Stimulated activated CD4-positive, alpha-beta T cell treated with anti-CD3 and anti-CD28 coated beads, Interleukin-1b, Interleukin-23, amount 100 ng/mL, for 24 hours (primary cell): Measurements from ENCODE around the gene C13orf46.

ENCODE experiments used
- DNase-seq, 4 experiments: peaks; one replicate each; pipeline ENCODE4 v3.0.0-alpha.2; 2020; ENCODE audit warnings: low read depth in 4 of 4, low spot score in 1 of 4

C13orf46 gene

DNA sequence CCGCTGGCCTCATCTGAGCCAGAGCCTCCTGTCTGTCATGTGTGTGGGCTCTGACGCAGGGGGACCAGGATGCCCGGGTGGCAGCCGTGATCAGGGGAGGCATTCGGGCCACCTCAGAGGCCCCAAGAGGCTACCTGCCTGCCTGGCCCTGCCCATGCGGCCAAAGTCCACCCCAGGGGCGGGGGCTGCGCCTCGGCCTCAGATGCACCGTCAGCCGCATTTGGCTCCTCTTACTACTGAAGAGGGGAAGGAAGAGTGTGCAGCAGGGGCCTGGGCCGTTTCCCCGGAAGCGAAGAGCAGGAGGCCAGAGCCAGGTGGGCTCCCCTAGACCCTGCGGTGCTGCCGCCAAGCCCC, 34.0 kb downstream of the C13orf46 start:
- no peak for DNase-seq

DNA sequence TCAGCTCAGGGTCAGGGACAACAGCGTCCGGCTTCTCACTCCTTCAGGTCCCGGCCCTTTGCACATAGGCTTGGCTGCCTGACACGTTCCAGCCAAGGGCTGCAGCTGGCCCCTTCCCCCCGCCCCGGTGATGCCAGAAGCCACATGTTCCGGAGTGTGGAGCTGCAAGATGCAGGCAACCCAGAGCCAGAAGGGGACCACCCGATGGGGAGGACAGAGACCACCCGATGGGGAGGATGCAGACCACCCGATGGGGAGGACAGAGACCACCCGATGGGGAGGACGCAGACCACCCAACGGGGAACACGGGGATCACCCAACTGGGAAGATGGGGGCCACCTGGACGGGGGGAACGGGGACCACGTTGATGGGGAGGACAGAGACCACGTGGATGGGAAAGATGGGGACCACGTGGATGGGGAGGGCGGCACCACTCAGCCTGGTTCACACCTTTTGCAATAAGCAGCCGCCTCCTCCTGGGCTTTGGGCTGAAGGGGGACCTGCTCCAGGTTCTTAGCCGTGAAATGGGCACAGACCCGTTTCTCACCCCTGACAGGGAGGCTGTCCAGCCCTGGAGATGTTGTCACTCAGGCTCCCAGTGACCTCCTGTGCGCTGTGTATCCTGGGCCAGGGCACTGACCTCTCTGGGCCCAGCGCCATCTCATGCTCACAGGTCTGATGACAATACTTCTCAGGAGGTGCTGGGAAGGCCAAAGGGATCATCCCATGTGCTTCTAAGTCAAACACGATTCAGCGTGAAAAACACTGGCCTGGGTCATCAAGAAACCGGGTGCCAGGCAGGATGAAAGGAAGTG, 34.5 kb downstream of the C13orf46 start:
- DNase-seq = no peak

DNA sequence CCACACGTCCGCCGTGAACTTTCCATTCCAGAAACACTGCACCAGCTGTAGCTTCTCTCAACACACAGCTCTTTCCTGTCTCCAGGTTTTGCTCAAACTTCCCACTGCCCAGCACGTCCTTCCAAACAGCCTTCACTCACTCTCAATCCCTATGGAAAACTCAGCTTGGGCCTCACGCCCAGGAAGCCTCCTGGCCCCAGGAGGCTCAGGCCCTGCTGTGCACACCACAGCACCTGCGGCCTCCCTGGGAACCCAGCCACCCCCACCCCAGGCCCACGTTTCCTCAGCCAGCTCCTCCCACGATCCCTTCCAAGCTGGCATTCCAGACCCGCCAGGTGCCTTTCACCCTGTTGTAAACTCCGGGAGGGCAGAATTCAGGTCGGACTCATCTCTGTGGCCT, 35.2 kb downstream of the C13orf46 start:
- no peak for DNase-seq

DNA sequence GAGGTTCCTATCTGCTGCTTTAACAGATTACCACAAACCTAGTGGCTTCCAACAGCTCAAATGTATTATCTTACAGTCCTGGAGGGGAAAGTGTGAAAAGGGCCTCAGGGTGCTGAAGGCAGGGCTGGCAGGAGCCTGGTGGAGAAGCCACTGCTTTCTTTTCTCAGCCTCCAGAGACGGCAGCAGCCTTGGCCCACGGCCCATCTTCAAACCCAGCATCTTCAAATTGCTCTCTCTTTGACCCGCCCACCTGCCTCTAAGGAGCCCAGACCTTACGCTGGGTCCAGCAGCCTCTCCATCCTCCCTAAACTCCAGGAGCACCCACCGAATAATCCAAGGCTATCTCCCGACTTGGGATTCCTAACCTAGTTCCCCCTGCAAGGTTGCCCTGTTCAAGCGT, 35.6 kb downstream of the C13orf46 start:
- DNase-seq = no peak

DNA sequence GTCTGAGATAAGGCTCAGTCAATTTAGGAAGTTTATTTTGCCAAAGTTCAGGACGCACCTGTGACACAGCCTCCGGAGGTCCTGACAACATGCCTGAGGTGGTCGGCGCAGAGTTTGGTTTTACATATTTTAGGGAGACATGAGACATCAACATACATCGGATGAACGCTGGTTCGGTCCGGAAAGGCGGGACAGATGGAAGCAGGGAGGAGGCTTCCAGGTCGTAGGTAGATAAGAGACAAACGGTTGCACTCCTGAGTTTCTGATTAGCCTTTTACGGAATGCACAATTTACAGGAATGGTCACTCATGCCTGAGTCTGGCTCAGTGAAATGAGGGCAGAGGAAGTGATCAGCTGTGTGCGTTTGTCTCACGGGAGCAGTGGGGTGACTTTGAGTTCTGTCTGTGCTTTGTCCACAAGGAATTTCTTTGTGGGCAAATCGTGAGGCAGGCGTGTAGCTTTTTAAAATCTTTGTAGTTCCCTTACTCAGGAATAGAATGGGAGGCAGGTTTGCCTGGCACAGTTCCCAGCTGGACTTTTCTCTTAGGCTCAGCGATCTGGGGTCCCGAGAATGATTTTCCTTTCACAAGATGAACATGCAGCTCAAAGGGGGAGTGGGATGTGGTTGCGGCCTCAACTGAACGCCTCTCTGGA, 36.2 kb downstream of the C13orf46 start:
- no peak for DNase-seq

DNA sequence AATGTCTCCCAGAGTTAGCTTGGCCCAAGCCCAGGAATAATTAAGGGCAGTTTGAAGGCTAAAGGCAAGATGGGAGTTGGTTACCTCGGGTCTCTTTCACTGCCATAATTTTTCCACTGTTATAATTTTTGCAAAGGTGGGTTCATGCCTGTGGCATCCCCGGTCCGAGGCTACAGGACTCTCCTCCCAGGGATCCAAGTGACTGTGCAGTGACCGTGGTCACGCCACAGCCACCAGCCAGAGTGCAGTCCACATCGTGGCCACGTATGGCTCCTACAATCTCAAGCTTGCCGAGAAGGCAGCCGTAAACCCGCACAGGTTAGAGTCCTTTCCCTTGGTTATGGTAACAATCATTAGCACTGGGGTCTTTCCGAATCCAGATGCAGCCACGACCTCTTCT, 36.8 kb downstream of the C13orf46 start:
- no peak for DNase-seq

DNA sequence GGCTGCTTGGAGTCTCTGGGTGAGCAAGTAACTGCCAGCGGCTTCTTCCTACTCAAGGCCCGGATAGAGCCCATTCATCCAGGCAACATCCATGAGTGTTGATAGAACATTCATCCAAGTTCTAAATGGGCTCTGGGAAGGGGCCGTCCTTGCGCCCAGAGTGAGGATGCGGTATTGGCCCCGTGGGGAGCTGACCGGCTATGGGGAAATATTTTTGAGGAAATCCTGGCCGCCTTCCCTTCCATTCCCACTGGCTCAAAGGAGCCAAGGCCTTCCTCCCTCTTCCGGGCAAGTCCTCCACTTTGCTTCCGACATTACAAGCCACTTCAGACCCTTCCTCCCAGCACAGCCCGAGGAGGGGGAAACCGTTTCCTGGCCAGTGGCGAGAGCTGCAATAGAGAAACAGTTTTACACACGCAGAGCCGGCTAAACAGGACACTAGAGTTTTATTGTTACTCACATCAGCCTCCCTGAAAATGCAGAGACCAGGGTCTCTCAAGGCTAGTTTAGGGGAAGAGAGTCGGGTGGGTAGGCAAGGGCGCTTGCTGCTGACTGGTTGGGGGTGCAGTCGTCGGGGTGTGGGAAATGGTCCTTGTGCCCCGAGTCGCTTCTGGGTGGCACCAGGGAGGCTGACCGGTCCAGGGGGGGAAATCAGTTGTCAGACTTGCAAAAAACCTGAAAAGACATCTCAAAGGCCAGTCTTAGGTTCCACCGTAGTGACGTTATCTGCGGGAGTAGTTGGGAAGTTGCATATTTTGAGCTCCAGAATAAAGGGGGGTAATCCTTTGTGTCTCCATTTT, 37.5 kb downstream of the C13orf46 start:
- no peak for DNase-seq

DNA sequence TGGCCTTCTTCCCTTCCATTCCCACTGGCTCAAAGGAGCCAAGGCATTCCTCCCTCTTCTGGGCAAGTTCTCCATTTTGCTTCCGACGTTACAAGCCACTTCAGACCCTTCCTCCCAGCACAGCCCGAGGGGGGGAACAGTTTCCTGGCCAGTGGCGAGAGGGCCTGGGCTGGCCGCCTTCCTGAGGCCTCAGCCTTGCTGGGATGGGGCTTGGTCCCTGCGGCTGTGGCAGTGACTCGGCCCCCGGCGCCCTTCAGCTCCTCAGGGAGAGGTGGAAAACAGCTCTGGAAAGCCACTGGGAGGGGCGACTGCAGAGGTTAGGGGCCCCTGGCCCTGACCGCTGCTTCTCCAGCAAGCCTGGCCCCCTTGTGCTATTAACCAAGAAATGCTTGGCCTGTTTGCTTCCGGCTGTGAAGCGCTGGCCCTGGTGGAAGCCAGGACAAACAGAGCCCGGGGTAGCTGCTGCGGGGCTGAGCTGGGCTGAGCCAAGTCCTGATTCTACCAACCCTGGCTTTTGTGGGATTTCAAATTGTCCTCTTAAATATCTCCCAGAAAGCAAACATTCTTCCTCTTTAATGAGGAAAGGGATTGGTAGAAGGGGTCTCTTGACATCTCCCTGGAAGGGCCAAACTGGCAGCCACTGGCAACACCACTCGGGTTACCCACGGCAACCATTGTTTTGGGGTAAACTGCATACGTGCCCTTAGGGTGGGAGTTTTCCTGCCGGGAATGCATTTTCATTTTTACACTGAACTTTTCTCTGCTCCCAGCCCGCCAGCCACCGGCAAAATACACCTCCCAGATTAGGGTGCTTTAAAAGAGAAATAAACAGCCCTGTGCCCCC, 38.7 kb downstream of the C13orf46 start:
- no peak for DNase-seq

DNA sequence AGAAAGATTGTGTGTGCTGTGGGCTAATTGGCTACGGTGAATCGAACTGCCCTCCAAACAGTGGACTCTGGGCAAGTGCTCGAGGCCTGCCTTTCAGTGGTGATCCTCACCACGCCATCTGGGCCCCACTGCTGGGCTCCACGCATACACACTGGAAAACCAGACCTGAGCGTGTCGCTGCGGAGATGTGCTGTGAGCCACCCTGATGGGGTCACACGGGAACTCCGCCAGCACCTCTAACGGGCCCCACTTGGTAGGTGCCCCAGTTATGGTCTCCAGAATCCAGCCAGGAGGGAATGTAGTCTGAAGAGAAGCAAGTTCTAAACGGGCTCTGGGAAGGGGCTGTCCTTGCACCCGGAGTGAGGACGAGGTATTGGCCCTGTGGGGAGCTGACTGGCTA, 39.3 kb downstream of the C13orf46 start:
- DNase-seq = no peak

DNA sequence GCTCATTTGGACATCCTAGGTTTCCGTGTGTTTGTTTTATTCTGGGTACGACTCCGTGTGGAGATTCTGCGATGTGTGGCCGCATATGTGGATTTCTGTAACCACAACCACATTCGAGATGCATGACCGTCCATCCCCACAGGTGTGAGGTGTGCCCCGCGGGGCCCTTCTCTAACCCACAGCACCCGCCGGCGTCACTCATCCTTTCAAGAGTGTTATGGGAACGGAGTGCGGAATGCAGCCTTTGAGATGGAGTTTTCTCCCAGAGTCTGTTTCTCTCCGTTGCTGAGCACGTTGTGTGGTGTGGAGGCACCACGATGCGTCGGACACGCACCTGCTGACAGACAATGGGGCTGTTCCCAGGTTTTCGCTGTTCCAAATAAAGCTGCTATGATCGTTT, 40.0 kb downstream of the C13orf46 start:
- DNase-seq = no peak

DNA sequence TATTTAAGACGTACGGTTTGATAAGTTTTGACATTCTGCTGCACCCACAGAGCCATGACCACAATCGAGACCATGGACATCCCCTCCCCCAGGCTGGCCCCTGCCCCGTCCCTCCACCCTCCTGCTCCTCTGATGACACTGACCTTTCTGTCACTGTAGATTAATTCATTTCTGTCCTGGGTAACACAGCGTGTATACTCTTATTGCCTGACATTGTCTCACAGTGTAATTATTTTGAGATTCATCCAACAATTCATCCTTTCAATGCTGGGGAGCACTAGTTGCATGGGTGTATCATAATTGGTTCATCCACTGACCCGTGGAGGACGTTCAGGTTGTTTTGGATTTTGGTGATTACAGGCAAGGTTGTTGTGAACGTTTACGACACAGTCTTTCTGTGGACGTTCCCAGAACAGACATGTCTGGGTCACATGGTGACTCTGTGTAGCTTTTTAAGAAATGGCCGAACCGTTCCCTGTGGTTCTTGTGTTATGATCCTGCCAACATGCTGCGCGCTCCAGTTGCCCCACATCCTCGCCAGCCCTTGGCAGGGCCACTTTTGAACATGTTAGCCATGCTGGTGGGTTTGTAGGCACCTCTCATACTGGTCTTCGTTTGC, 41.9 kb downstream of the C13orf46 start:
- DNase-seq = no peak

DNA sequence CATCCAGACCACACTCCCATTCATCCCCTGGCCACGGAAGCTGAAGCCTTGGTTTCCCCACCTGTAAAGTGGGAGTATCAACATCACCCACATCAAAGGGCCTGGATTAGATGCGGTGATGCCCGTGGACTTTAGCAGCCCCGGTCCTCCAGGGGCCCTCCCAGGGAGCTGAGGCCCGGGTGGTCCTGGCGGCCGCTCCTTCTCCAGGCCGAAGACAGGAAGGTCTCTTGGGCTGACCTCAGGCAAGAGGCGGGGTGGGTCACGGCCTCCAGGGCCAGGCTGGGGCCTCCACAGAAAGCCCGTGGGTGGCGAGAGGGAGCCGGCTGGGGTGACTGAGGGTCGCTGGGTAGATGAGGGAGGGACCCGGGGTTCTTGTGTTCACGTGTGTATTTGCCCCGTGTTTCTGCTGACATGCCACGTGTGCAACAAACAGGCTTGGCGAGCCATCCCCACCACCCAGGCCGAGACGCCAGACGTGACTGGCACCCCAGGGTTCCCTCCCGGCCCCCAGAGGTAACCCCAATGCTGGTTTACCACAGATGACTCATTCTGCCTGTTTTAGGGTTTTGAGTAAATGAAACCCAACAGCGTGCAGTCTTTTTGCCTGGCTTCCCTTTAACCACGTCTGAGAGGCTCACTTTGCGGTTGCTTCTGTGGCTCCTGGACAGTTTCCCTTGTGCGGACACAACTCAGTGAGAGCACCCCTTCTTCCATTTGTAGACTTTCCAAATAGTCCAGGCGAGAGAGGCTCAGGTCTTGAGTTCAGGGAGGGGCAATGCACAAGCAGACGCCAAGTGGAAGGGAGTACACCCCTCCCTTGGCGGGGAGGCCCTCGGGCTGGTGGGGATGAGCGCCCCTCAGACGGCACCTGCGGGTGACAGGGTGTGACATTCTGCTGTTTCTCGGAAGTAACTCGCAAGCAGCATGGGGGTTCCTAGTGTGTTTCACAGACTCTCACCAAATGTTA, 42.9 kb downstream of the C13orf46 start:
- DNase-seq = peak in 1 of 4 experiments; percentile 16

DNA sequence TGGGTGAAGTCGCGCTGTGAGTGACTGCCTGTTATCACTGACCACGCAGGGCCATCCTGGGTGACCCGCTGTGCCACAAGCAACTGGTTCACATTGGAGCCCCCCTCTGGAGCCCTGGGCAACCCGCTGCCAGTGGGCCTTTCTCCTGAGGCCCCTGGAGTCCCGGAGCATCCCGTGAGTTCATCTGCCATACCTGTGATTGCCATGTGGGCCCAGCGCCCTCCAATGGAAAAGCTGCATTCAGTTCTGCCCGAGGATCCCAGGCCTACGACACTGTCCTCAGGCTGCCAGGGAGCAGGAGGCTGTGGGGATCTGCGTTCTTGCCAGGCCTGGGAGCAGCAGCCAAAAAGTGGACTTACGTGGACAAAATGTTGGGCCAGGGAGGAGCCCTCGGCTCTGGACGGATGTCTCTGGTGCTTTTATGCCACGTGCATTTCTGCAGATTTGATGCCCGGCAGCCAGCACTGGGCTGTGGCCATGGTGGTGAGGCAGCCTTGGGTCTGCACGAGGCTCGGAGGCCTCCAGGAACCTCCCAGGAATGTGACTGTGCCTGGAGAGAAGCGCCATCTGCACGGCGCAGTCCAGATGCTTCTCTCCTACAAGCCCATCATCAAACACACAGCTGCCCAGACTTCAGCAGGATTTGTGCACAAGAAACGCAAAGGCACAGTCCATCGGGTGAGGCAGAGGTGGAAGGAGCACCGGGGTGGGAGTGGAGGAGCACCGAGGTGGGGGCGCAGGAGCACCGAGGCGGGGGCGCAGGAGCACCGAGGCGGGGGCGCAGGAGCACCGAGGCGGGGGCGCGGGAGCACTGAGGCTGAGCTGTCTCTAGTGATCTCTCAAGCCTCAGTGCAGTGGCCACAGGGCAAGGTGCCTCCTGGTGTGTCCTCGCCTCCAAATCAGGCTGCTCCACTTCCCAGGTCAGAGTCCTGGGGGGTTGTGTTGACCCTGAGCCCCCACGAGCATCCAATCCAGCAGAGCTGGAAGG, 44.0 kb downstream of the C13orf46 start:
- DNase-seq = no peak

DNA sequence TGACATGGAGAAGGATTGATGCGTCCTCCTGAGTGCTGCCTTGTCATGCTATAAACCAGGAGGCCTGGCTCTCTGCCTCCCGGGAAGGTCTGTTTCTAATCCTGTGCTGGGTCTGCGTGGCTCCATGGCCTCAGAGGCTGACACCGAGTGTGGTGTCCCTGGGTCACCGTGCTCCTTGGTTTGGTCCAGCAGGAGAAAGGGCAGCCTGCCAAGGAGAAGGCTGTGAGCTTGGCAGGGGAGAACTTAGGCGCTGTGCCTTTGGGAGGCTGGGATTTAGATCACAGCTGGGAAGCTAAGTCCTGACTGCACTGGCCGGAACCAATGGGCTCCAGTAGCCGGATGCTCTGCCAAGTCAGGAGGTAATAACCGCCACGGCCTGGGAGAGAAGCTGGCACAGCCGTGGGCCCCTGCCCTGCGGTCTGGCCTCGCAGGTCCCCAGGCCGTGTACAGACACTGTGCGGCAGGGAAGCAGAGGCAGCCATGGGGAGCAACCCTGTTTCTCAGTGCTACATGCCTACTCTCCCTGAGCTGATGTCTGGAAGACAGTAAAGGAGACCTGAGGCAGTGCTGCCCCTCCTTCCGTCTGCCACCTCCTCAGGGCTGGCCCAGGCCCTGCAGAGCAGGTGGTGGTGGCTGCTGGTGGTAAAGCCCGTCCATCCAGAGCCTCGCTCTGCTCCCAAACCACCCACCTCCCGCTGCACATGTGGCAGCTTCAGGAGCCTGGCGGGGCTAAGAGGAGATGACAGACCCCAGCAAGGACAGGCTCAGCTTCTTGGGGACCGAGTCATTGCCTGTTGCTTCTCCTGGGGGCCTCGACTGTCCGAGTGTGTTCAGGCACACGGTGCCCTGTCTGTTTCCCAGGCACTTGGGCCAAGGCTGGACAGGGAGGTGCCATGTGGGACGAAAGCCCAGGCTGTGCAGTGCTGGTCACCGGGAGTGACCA, 44.9 kb downstream of the C13orf46 start:
- DNase-seq = no peak

DNA sequence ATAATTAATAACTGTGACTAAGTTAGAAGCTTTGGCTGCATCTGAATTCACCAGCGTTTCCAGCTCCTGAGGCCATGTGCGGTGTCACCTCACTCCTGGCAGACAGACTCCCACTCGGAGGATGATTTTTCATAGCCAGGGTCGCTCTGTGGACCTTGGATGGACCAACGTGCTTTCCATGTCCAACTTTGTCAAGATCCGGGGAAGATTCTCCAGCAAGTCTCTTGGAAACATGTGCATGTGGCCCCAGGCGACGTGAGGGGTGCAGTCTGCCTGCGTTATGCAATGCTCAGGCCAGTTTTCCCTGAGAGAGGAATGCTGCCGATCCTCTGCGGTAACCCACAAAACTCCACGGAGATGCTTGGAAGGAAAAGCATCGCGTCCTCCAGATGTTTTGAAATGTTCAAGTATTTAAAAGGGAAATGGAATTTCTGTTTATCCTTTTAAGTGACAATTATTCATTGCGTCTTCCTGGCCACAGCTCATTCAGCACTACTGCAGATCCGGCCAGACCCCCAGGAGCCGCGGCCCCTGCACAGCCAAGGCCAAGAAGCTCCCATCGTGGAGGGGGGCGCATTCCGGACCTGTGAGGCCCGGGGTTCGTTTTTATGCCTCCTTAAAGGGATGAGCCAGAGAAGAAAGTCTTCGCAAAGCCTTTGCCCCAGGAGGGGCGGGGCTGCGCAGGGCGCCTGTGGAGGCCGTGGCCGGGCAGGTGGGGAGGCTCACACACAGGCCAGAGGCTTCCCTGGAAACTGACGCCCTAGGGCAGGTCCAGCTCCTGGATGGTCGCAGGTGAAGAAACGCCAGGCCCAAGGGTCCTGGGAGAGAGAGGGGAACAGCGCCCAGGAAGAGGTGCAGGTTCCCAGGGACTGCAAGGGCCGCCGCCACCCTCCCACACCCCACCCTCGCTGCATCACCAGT, 46.0 kb downstream of the C13orf46 start:
- no peak for DNase-seq

DNA sequence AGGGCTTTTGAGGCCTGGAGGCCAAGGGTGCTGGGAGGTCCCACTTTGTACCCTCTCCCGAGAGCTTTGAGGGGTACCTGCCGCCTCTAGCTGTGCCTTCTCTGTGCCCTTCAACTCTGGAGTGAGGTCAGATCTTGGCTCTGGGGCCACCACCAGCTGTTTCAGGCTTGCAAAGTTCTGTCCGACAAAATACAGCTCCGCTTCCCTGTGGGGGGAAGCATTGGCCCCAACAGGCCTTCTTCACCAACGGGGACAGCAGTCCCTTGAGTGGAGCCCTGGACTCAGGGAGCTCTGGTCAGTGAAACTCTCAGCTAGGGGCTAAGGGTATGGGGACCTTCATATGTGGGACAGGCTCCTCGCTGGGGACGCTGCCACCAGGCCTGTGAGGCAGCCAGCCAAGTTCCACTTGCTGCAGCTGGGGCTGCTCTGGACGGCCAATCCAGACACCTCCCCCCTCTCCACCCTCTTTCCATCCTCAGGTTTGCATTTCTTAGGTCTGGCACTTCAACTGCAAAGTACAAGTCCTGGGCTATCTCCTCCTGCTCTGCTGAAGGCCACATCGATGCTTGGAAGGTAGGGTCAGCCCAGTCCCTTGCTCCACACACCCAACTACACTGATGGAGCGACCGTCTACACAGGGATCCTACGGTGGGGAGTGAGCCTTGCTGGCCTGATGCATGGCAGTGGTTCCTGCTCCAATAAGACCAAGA, 46.8 kb downstream of the C13orf46 start:
- DNase-seq = no peak
